Measurements from ENCODE around the gene ARL17B. TPM values are rescaled to one million over a fixed set of nuclear protein-coding genes. Genes with fewer than 3 reads are reported as not detected.
A peak's percentile ranks its signal among the peaks of the same experiment; 100 is the strongest.
"Not testable (repeated sequence)": the region's sequence is repeated elsewhere in the genome, so short reads cannot be mapped to it uniquely, and the experiment has no call there.

Gene ARL17B
- total RNA-seq, 1 experiment from 2014 or later, result 11.1 TPM

- H3K4me1 ChIP-seq (ENCODE audit: insufficient read depth, low read length); H3K79me2 ChIP-seq (ENCODE audit: low read length); CTCF ChIA-PET; H3K27ac ChIP-seq (ENCODE audit: low read length); BruUV-seq (replicated peaks); intact Hi-C loops (cut with micrococcal nuclease); DNase-seq; H3K36me3 ChIP-seq (ENCODE audit: low read depth, low read length); H3K4me2 ChIP-seq (ENCODE audit: low read length); H3K27me3 ChIP-seq (ENCODE audit: low read length); H3K9ac ChIP-seq (ENCODE audit: low read length); H3F3A ChIP-seq (ENCODE audit: low read length, unreplicated experiment); H3K9me2 ChIP-seq (replicated peaks; ENCODE audit: low read length); H3K9me3 ChIP-seq (ENCODE audit: low read length); H4K20me1 ChIP-seq (ENCODE audit: low read length); POLR2A ChIA-PET (ENCODE audit: unreplicated experiment); H2AFZ ChIP-seq (ENCODE audit: low read length); H3K4me3 ChIP-seq (ENCODE audit: low read length): not testable (repeated sequence)
- ATAC-seq, result peak; percentile 54
Observed at GRCh38 chr17:46361145-46361735, 326 bp downstream of the ARL17B start.

GRCh38 chr17:46353856-46354255 lies 7.7 kb downstream of the ARL17B start:
- H3K9me3 ChIP-seq (ENCODE audit: low read length); H3K9me2 ChIP-seq (replicated peaks; ENCODE audit: low read length); DNase-seq; H3K9ac ChIP-seq (ENCODE audit: low read length); H4K20me1 ChIP-seq (ENCODE audit: low read length); H3K4me3 ChIP-seq (ENCODE audit: low read length); BruUV-seq (replicated peaks); H3K4me1 ChIP-seq (ENCODE audit: insufficient read depth, low read length); H3K27me3 ChIP-seq (ENCODE audit: low read length); H3K27ac ChIP-seq (ENCODE audit: low read length); intact Hi-C loops (cut with micrococcal nuclease); H3F3A ChIP-seq (ENCODE audit: low read length, unreplicated experiment); H2AFZ ChIP-seq (ENCODE audit: low read length); POLR2A ChIA-PET (ENCODE audit: unreplicated experiment); H3K36me3 ChIP-seq (ENCODE audit: low read depth, low read length); H3K79me2 ChIP-seq (ENCODE audit: low read length); H3K4me2 ChIP-seq (ENCODE audit: low read length); CTCF ChIA-PET; ATAC-seq: not testable (repeated sequence)

- H3K79me2 ChIP-seq (ENCODE audit: low read length); H3F3A ChIP-seq (ENCODE audit: low read length, unreplicated experiment); H3K4me1 ChIP-seq (ENCODE audit: insufficient read depth, low read length); H4K20me1 ChIP-seq (ENCODE audit: low read length); intact Hi-C loops (cut with micrococcal nuclease); H3K9me3 ChIP-seq (ENCODE audit: low read length); H3K9me2 ChIP-seq (replicated peaks; ENCODE audit: low read length); CTCF ChIA-PET; H3K9ac ChIP-seq (ENCODE audit: low read length); H3K27me3 ChIP-seq (ENCODE audit: low read length); H3K36me3 ChIP-seq (ENCODE audit: low read depth, low read length); H2AFZ ChIP-seq (ENCODE audit: low read length); H3K4me3 ChIP-seq (ENCODE audit: low read length); ATAC-seq; H3K27ac ChIP-seq (ENCODE audit: low read length); H3K4me2 ChIP-seq (ENCODE audit: low read length); DNase-seq; POLR2A ChIA-PET (ENCODE audit: unreplicated experiment): not testable (repeated sequence)
- BruUV-seq (replicated peaks), result TSS peak; percentile 18
Observed at GRCh38 chr17:46349060-46349459, 12.5 kb downstream of the ARL17B start.

- CTCF ChIA-PET; BruUV-seq (replicated peaks); H3K9me2 ChIP-seq (replicated peaks; ENCODE audit: low read length); H3F3A ChIP-seq (ENCODE audit: low read length, unreplicated experiment); H3K36me3 ChIP-seq (ENCODE audit: low read depth, low read length); H4K20me1 ChIP-seq (ENCODE audit: low read length); H3K79me2 ChIP-seq (ENCODE audit: low read length); ATAC-seq; DNase-seq; H3K4me2 ChIP-seq (ENCODE audit: low read length); H2AFZ ChIP-seq (ENCODE audit: low read length); H3K4me3 ChIP-seq (ENCODE audit: low read length); H3K4me1 ChIP-seq (ENCODE audit: insufficient read depth, low read length); H3K9ac ChIP-seq (ENCODE audit: low read length); H3K27ac ChIP-seq (ENCODE audit: low read length); H3K27me3 ChIP-seq (ENCODE audit: low read length); H3K9me3 ChIP-seq (ENCODE audit: low read length); POLR2A ChIA-PET (ENCODE audit: unreplicated experiment); intact Hi-C loops (cut with micrococcal nuclease): not testable (repeated sequence)
Observed at GRCh38 chr17:46348345-46348744, 13.2 kb downstream of the ARL17B start.

- H3K4me1 ChIP-seq (ENCODE audit: insufficient read depth, low read length); BruUV-seq (replicated peaks); H2AFZ ChIP-seq (ENCODE audit: low read length); H4K20me1 ChIP-seq (ENCODE audit: low read length); intact Hi-C loops (cut with micrococcal nuclease); H3K9ac ChIP-seq (ENCODE audit: low read length); H3F3A ChIP-seq (ENCODE audit: low read length, unreplicated experiment); H3K27me3 ChIP-seq (ENCODE audit: low read length); H3K79me2 ChIP-seq (ENCODE audit: low read length); H3K4me2 ChIP-seq (ENCODE audit: low read length); ATAC-seq; H3K4me3 ChIP-seq (ENCODE audit: low read length); H3K9me2 ChIP-seq (replicated peaks; ENCODE audit: low read length); H3K27ac ChIP-seq (ENCODE audit: low read length); H3K36me3 ChIP-seq (ENCODE audit: low read depth, low read length); H3K9me3 ChIP-seq (ENCODE audit: low read length); CTCF ChIA-PET; POLR2A ChIA-PET (ENCODE audit: unreplicated experiment); DNase-seq: not testable (repeated sequence)
Observed at GRCh38 chr17:46342131-46342530, 19.4 kb downstream of the ARL17B start.

- ATAC-seq; H3K79me2 ChIP-seq (ENCODE audit: low read length); H3K4me1 ChIP-seq (ENCODE audit: insufficient read depth, low read length); H3K36me3 ChIP-seq (ENCODE audit: low read depth, low read length); H2AFZ ChIP-seq (ENCODE audit: low read length); DNase-seq; H3F3A ChIP-seq (ENCODE audit: low read length, unreplicated experiment); intact Hi-C loops (cut with micrococcal nuclease); H3K4me3 ChIP-seq (ENCODE audit: low read length); H3K27me3 ChIP-seq (ENCODE audit: low read length); H4K20me1 ChIP-seq (ENCODE audit: low read length); H3K9me3 ChIP-seq (ENCODE audit: low read length); POLR2A ChIA-PET (ENCODE audit: unreplicated experiment); H3K9ac ChIP-seq (ENCODE audit: low read length); CTCF ChIA-PET; H3K27ac ChIP-seq (ENCODE audit: low read length); BruUV-seq (replicated peaks); H3K4me2 ChIP-seq (ENCODE audit: low read length); H3K9me2 ChIP-seq (replicated peaks; ENCODE audit: low read length): not testable (repeated sequence)
Observed at GRCh38 chr17:46341220-46341619, 20.3 kb downstream of the ARL17B start.

- BruUV-seq (replicated peaks); H3K4me3 ChIP-seq (ENCODE audit: low read length); H3K9ac ChIP-seq (ENCODE audit: low read length); POLR2A ChIA-PET (ENCODE audit: unreplicated experiment); H3K36me3 ChIP-seq (ENCODE audit: low read depth, low read length); H2AFZ ChIP-seq (ENCODE audit: low read length); H3K4me2 ChIP-seq (ENCODE audit: low read length); H3K27me3 ChIP-seq (ENCODE audit: low read length); ATAC-seq; H3K9me2 ChIP-seq (replicated peaks; ENCODE audit: low read length); H3F3A ChIP-seq (ENCODE audit: low read length, unreplicated experiment); H3K27ac ChIP-seq (ENCODE audit: low read length); CTCF ChIA-PET; H3K9me3 ChIP-seq (ENCODE audit: low read length); intact Hi-C loops (cut with micrococcal nuclease); H4K20me1 ChIP-seq (ENCODE audit: low read length); H3K79me2 ChIP-seq (ENCODE audit: low read length); H3K4me1 ChIP-seq (ENCODE audit: insufficient read depth, low read length); DNase-seq: not testable (repeated sequence)
Observed at GRCh38 chr17:46294831-46295230, 66.7 kb downstream of the ARL17B start, which contains the start of gene LRRC37A. TSS of gene LRRC37A (plus strand) at chr17:46295131. CDS start at chr17:46295134, 3 bp downstream.
